T-helper 1 cell treated with Interleukin-12 subunit alpha and Interleukin-12 subunit beta and Interleukin-4 antibody, amounts not matched to agents 30 ng/mL and 1 ng/mL, for 36 hours (primary cell): Measurements from ENCODE around the gene ADGRB3. TPM values are rescaled to one million over a fixed set of nuclear protein-coding genes. Genes with fewer than 3 reads are reported as not detected.
"Not testable (repeated sequence)": the region's sequence is repeated elsewhere in the genome, so short reads cannot be mapped to it uniquely, and the experiment has no call there.

Source experiments
- intact Hi-C: fragments of 100-400 bp; cut with micrococcal nuclease; formaldehyde crosslinking; loops from one replicate; pipeline ENCODE4 v1.15.1; 2024
- total RNA-seq: library from RNA; stranded (reverse); gene quantifications from 2 replicates; pipeline ENCODE4 v1.2.3, GENCODE V29; 2022

Gene ADGRB3
- total RNA-seq, 1 donor from 2014 or later, result not detected

- intact Hi-C loops, result no loop called here
These were observed 585.3 kb downstream of the ADGRB3 start for GRCh38 chr6:69220375-69220774.

DNA sequence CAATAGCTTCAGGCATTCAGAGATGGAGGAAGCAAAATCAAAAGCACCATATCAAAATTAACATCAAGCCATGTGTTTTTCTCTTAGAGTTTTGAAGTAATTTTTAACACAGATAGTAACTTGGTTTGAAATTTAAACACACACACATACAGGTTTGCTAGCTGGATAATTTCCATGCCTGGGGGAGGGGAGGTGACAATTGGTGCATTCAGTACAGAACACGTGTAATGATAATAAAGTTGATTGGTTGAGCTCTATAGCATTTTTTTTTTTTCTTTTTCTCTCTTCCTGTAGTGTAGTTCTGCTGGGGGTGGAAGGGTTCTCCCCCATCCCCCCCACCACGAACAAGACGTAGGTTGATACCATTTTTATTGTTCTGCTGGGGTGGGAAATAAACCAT lies 596.9 kb downstream of the ADGRB3 start:
- intact Hi-C loops, result loop anchor here (10.0 kb wide), 1 partner anchor 503 kb away; no protein-coding TSS in a partner anchor

GRCh38 chr6:69232496-69232895 lies 597.4 kb downstream of the ADGRB3 start:
- intact Hi-C loops, result loop anchor here (10.0 kb wide), 1 partner anchor 502 kb away; no protein-coding TSS in a partner anchor

- intact Hi-C loops, result loop anchor here (10.0 kb wide), 1 partner anchor 502 kb away; no protein-coding TSS in a partner anchor
These were observed 597.9 kb downstream of the ADGRB3 start for GRCh38 chr6:69232911-69233448.

DNA sequence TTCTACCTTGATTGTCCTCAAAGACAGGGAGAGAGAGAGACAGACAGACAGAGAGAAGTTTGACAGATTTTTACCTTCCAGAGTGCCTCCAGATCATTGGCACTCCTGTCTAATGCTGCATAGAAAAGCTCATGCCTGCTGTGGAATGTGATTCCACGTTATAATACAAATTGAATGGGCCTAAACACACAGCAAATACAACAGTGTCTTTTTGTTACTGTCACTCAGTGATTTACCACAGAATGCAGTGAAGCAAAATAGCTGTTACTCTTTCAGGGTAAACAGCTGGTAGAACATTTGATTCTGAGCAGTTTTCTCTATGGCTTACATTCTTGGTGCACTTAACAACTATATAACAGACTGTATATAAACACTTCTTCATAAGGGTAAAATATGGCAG lies 603.0 kb downstream of the ADGRB3 start:
- intact Hi-C loops, result loop anchor here (10.0 kb wide), 1 partner anchor 497 kb away; no protein-coding TSS in a partner anchor

GRCh38 chr6:69246983-69247382 lies 611.9 kb downstream of the ADGRB3 start:
- intact Hi-C loops, result no loop called here

DNA sequence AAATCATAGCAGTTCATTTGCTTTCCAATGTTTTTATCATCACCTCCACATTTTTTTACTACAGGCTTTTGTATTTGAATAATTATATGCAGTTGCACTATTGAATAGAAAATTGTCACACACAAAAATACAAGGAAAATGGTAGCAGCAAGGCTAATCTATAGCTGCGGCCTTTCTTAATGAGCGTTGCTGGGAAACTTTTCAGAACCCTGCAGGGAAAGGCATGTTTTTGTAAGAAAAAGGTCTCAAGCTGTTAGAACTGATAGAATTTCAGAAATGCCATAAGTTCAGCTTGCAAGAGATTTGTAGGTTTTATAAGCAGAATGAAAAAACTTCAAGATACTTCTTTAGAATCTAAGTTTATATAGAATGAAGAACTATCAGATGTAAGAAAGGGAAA lies 625.9 kb downstream of the ADGRB3 start:
- intact Hi-C loops, result no loop called here

DNA sequence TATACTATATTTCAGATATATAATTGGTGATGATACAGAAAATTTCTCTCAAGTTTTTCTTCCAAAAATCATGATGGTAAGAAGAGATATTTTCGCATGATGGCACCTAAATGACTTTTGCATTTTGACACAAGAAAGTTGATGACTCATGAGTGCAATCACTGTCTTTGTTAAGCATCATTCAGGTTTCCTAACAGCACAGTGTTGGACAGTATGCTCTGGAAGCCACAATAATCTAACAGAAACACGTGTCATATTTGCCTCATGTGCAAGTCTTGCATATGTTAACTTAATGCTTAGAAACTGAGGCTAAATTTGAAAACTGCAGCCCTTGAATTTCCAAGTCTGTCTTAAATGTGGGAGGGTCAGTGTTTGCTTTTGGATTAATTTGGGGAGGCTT lies 628.2 kb downstream of the ADGRB3 start:
- intact Hi-C loops, result no loop called here

- intact Hi-C loops, result no loop called here
These were observed 630.0 kb downstream of the ADGRB3 start for GRCh38 chr6:69265090-69265489.

GRCh38 chr6:69265706-69266105 lies 630.6 kb downstream of the ADGRB3 start:
- intact Hi-C loops, result no loop called here

GRCh38 chr6:69276204-69276603 lies 641.1 kb downstream of the ADGRB3 start:
- intact Hi-C loops, result no loop called here

GRCh38 chr6:69279805-69280204 lies 644.7 kb downstream of the ADGRB3 start:
- intact Hi-C loops, result no loop called here

- intact Hi-C loops, result no loop called here
These were observed 645.8 kb downstream of the ADGRB3 start for GRCh38 chr6:69280858-69281257.

DNA sequence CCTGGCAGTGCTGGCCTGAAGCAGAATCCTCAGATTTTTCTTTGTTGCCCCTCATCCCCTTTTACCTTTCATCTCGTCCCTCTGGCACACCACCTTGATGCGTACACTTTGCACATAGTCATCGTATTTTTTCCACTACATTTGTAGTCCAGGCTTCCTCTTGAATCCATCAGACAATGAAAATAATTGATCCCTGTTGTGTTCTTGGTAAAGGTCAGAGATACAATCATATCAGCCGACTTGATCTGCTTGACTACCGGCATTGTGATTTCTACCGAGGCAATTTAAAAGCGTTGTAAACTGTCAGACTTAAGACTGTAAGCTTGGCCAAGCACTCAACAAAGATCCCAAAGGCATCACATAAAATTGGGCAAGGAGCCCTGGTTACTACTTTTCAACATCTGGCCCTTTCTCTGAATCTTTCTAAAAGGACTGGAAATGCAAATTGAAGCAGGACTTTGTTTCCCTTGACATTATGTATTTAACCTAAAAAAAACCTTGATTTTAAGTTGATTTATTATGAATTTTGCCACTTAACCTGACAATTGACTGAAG lies 649.2 kb downstream of the ADGRB3 start:
- intact Hi-C loops, result no loop called here

DNA sequence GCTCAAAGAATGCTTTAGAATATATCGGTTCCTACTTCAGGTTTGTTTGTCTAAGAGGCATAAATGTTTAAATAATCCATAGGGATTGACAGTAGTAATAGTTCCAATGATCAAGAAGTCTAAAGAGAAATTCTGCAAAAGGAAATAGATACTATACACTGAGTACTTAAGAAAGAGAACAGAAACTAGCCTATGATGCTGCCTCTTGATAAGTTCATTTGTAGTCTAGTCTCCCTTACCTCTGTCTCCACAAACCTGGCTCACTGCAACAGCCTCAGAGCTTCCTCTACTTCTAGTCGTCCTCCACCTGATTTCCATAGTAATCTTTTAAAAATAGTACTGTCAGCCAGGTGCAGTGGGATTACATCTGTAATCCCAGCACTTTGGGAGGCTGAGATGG lies 650.0 kb downstream of the ADGRB3 start:
- intact Hi-C loops, result no loop called here

- intact Hi-C loops, result no loop called here
These were observed 651.2 kb downstream of the ADGRB3 start for GRCh38 chr6:69286331-69286730.

DNA sequence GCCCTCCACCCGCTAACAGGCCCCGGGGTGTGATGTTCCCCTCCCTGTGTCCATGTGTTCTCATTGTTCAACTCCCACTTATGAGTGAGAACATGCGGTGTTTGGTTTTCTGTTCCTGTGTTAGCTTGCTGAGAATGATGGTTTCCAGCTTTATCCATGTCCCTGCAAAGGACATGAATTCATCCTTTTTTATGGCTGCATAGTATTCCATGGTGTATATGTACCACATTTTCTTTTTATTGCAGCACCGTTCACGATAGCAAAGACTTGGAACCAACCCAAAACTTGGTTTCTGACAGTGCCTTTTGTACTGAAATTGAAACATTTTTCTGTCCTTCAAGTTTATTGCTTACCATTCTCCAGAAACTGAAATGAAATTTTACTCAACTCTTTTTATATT lies 653.1 kb downstream of the ADGRB3 start:
- intact Hi-C loops, result not testable (repeated sequence)

GRCh38 chr6:69289689-69290495 lies 654.8 kb downstream of the ADGRB3 start:
- intact Hi-C loops, result no loop called here

- intact Hi-C loops, result no loop called here
These were observed 658.4 kb downstream of the ADGRB3 start for GRCh38 chr6:69293471-69293870.

DNA sequence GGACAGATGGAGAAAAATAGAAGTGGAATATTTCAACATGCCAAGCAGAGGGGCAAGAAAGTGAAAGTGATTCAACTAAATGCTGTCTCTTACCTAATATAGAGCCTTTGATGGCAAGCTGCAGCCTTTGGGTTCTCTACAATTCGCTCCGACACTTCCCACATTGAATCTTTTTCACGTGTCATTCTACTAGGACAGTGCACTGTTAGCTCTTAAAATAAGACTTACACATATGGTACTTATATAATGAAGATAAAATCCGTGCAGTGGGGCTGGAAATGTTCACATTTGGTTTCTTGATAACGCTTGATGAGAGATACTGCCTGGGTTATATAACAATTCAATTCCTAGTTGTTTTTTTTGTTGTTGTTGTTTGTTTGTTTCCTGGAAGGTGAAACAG lies 659.3 kb downstream of the ADGRB3 start:
- intact Hi-C loops, result no loop called here

- intact Hi-C loops, result no loop called here
These were observed 659.8 kb downstream of the ADGRB3 start for GRCh38 chr6:69294862-69295261.

- intact Hi-C loops, result no loop called here
These were observed 668.3 kb downstream of the ADGRB3 start for GRCh38 chr6:69303382-69303781.

DNA sequence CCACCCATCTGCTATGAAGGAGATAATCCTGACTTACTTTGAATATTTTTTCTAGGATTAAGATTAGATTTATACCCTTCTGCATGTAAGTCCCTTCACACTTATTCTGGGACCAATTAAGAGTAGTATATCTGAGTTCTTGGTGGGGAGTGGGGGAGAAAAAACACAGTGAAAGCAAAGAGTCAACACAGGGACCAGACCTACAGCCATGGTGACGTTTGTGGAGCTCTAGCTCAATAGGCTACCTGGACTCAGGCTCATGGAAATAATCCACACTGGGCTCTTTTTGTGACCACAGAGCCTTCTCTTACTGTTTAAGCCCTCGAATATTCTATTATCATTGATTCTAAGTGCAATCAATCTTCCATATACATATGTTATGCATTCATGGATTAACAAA lies 670.4 kb downstream of the ADGRB3 start:
- intact Hi-C loops, result no loop called here
